Measurements from ENCODE around the gene CUZD1.

CUZD1 gene

GRCh38 chr10:122815458-122815857 is 30.2 kb downstream of the CUZD1 start:
- no peak for DNase-seq (ENCODE audit: low read depth, low spot score)

- no peak for DNase-seq (ENCODE audit: low read depth, low spot score)
These were observed 31.2 kb downstream of the CUZD1 start for GRCh38 chr10:122814493-122814892.

GRCh38 chr10:122812751-122813150 is 32.9 kb downstream of the CUZD1 start:
- no peak for DNase-seq (ENCODE audit: low read depth, low spot score)

GRCh38 chr10:122802282-122802681 is 43.4 kb downstream of the CUZD1 start:
- DNase-seq (ENCODE audit: low read depth, low spot score) = no peak

GRCh38 chr10:122798704-122799231 is 46.9 kb downstream of the CUZD1 start:
- DNase-seq (ENCODE audit: low read depth, low spot score) = no peak

- DNase-seq (ENCODE audit: low read depth, low spot score) = no peak
These were observed 48.9 kb downstream of the CUZD1 start for GRCh38 chr10:122796796-122797195.

GRCh38 chr10:122795924-122796323 is 49.7 kb downstream of the CUZD1 start:
- no peak for DNase-seq (ENCODE audit: low read depth, low spot score)

- no peak for DNase-seq (ENCODE audit: low read depth, low spot score)
These were observed 59.4 kb downstream of the CUZD1 start for GRCh38 chr10:122786269-122786668.

GRCh38 chr10:122782911-122783310 is 62.7 kb downstream of the CUZD1 start:
- no peak for DNase-seq (ENCODE audit: low read depth, low spot score)

All from activated CD4-positive, CD25-positive, alpha-beta regulatory T cell treated with anti-CD3 and anti-CD28 coated beads, Interleukin-2, amount 50 U/mL, for 16 hours (primary cell).